Left lobe of liver (tissue), 2 donors: ENCODE measurements around the gene WDR89. TPM values are rescaled to one million over a fixed set of nuclear protein-coding genes. Genes with fewer than 3 reads are reported as not detected.
"Not testable (repeated sequence)": the region's sequence is repeated elsewhere in the genome, so short reads cannot be mapped to it uniquely, and the experiment has no call there.

ENCODE experiments used
- ATAC-seq: fragments of 200-7000 bp; cut with Tn5 transposase; one replicate; pipeline ENCODE4 v1.9.1; 2020; ENCODE audit warnings: mild to moderate bottlenecking, moderate library complexity
- DNase-seq: peaks from one replicate; pipeline ENCODE4 v3.0.0-alpha.2; 2020; ENCODE audit warnings: low spot score
- total RNA-seq: library from RNA; stranded (reverse); gene quantifications from one replicate; pipeline ENCODE4 v1.2.1, GENCODE V29; 2021
- donor health status: DM: no; HTN: no; CAD: no; lungs with moderate emphysema.
- donor health status: DM: no; HTN: yes; CAD: no.

Gene WDR89
- total RNA-seq, 1 donor from 2014 or later: 6.1 TPM

GRCh38 chr14:63598807-63599206 lies 42.9 kb downstream of the WDR89 start:
- DNase-seq: no peak
- no peak for ATAC-seq

GRCh38 chr14:63596998-63597658 lies 44.5 kb downstream of the WDR89 start:
- no peak for DNase-seq
- ATAC-seq: no peak

GRCh38 chr14:63594455-63595372 lies 47.0 kb downstream of the WDR89 start:
- no peak for ATAC-seq
- no peak for DNase-seq

GRCh38 chr14:63583046-63583445 lies 58.6 kb downstream of the WDR89 start:
- ATAC-seq: not testable (repeated sequence)

DNA sequence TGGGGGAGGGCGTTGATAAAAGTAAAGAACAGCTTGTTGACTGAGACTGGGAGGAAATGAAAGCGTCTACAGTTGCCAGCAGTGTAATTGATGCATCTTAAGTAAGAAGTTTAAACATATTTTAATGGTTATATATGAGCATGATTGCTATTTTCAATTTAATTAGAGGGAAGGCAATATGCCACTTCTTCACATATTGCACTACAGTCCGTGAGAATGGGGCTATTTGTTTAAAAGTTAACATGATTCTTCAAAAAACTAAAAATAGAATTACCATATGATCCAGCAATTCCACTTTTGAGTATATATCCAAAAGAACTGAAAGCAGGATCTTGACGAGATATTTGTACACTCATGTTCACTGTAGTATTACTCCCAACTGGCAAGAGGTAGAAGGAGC lies 60.2 kb downstream of the WDR89 start:
- DNase-seq: no peak
- ATAC-seq: no peak

More at GRCh38 chr14:63583046-63583445, 58.6 kb downstream of the WDR89 start:
- not testable (repeated sequence) for DNase-seq

GRCh38 chr14:63578300-63578699 lies 63.4 kb downstream of the WDR89 start:
- no peak for ATAC-seq

DNA sequence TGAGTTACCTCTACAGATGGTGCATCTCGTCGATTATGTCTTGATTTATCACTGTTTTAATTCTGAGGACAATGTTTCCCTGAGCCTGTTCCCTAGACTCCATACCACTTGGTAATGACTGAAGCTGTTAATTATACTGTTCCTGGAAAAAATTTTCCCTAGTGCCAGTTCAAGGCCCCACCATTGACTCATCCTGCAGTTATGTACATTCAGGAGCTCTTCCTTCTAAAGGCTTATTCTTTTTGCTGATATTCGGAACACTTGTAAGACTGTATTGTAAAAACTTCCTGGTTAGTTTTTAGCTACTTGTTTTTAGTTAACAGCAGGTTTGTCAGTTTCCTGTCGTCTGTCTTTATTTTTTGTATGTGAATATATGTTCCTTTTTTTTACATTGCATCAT lies 68.1 kb downstream of the WDR89 start:
- ATAC-seq (no peak), DNase-seq (no peak)

More at GRCh38 chr14:63578300-63578699, 63.4 kb downstream of the WDR89 start:
- DNase-seq: no peak

DNA sequence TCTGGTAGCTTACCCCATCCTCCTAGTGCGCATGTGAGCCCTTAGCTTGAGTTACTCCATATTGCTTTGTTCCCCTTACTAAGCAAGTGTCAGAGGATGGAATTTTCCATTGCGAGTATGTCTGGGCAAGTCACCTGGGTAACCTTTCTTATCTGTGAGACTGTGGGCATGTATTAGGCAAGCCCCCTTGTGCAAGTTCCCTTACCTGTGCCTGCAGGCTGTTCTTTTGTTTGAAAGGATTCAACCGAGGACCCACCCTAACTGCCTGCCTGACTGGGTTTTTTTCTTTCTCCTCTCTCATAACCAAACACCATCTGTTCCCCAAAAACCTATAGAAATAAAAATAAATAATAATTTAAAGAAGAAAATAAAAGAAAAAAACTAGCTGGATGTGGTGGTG lies 76.2 kb downstream of the WDR89 start:
- ATAC-seq (no peak), DNase-seq (no peak)

DNA sequence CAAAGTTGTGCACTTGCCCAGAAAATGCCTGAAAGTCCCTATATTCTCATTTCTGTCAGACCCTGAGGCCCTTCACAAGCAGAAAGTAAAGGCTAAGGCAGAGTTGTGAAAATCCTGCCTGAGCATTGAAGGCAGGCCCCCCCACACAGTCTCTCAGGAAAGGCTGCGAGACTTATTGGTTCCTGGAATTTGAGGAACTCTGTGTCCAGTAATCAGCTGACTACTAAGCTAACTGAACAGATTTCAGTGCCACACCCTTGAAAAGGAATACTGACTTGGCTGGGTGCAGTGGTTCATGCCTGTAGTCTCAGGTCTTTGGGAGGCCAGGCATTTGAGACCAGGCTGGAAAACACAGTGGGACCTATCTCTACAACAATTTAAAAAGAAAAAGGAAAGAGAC lies 77.4 kb downstream of the WDR89 start:
- no peak for DNase-seq
- peak; percentile 42 for ATAC-seq

GRCh38 chr14:63563370-63564026 lies 78.2 kb downstream of the WDR89 start:
- ATAC-seq (no peak), DNase-seq (no peak)

GRCh38 chr14:63562405-63562804 lies 79.3 kb downstream of the WDR89 start:
- no peak for ATAC-seq

DNA sequence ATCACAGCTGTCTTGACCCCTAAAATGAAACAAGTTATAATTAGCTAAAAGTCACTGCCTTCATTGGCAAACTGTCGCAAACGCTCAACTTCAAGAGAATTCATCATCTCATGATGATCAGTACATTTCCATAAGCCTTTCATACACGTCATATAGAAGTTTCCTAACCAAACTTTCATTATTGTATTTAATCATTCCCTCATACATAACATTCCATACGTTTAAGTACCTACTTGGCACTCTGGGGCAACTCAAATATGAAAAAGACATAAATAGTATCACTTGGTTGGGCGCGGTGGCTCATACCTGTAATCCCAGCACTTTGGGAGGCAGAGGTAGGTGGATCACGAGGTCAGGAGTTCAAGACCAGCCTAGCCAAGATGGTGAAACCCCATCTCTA lies 86.1 kb downstream of the WDR89 start:
- DNase-seq (no peak), ATAC-seq (no peak)

More at GRCh38 chr14:63562405-63562804, 79.3 kb downstream of the WDR89 start:
- DNase-seq: no peak

DNA sequence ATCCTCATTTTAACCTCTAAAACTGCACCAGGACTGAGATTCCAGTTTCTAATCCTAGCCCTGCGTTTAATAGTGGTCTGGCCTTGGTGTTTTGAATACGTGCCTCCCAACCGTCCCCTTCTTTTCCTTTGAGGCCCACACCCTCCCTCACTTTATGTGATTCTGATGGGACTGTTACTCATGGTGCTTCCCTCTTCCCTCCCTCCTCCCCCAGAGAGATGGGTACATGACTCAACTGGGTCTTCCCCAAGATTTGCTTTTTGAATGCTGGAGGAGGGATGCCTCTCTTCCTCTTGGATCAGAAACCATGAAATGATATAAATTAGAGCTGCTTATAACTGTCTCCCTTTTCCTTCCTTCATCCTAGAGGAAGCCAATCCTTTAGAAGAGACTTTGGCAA lies 90.3 kb downstream of the WDR89 start:
- ATAC-seq: no peak
- no peak for DNase-seq

GRCh38 chr14:63547798-63548335 lies 93.8 kb downstream of the WDR89 start:
- ATAC-seq (no peak), DNase-seq (no peak)

Other genes starting within 250 kb of the WDR89 start
- gene PPP2R5E, start 98.5 kb downstream of the WDR89 start, total RNA-seq: 13.7 TPM
- gene SGPP1, start 86.2 kb upstream of the WDR89 start, total RNA-seq: 15.5 TPM
- gene SYNE2, start 211.1 kb upstream of the WDR89 start, total RNA-seq: 46.8 TPM